Osteocyte (in vitro differentiated cells): Measurements from ENCODE around the gene CDIPT. TPM values are rescaled to one million over a fixed set of nuclear protein-coding genes. Genes with fewer than 3 reads are reported as not detected.
A peak's percentile ranks its signal among the peaks of the same experiment; 100 is the strongest.
"Not testable (repeated sequence)": the region's sequence is repeated elsewhere in the genome, so short reads cannot be mapped to it uniquely, and the experiment has no call there.

Experiments
- DNase-seq: peaks from one replicate; pipeline ENCODE4 v3.0.0; 2021; ENCODE audit warnings: mixed read lengths; ENCODE audit not compliant: unreplicated experiment; ENCODE audit errors: extremely low spot score
- H3K27ac Mint-ChIP-seq: one replicate; pipeline ENCODE4 v1.8.0; 2021; ENCODE audit warnings: mild to moderate bottlenecking, mixed read lengths; ENCODE audit not compliant: unreplicated experiment
- H3K27me3 Mint-ChIP-seq: one replicate; pipeline ENCODE4 v1.8.0; 2021; ENCODE audit warnings: mixed read lengths; ENCODE audit not compliant: unreplicated experiment
- H3K36me3 Mint-ChIP-seq: one replicate; pipeline ENCODE4 v1.8.0; 2021; ENCODE audit warnings: mixed read lengths; ENCODE audit not compliant: unreplicated experiment
- H3K4me1 Mint-ChIP-seq: one replicate; pipeline ENCODE4 v1.8.0; 2021; ENCODE audit warnings: mixed read lengths; ENCODE audit not compliant: unreplicated experiment
- H3K4me3 Mint-ChIP-seq: one replicate; pipeline ENCODE4 v1.8.0; 2021; ENCODE audit warnings: mild to moderate bottlenecking, moderate library complexity, mixed read lengths; ENCODE audit not compliant: unreplicated experiment
- H3K9me3 Mint-ChIP-seq: one replicate; pipeline ENCODE4 v1.8.0; 2021; ENCODE audit warnings: mixed read lengths; ENCODE audit not compliant: unreplicated experiment
- total RNA-seq: library from RNA; stranded (reverse); gene quantifications from 2 replicates; pipeline ENCODE4 v1.2.1, GENCODE V29; 2021
- TF ChIP-seq, protein P1 (sequence below): fragments of 200-600 bp; sonication (generic); IDR thresholded peaks from 2 replicates; pipeline ENCODE4 v1.5.0; 2021; ENCODE audit warnings: antibody characterized with exemption, mild to moderate bottlenecking, moderate library complexity

CDIPT gene
- total RNA-seq, 1 donor from 2014 or later = 104 TPM

DNA sequence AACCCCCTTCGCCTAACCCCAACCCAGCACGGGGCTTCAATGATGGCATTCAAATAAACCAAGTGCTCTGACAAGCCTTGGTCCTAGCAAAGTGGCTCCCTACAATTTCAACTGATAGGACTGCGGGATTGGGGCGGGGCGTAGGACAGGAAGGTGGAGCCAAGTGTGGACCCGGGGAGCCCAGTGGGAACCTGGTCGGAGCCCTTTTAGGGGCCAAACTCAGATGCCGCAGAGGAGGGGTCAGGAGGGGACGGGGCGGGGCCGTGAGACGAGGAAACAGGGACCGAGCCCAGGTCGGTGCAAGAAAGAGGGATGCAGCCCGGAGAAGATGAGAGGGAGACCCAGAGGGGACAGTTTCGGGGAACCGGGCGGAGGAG, 13.2 kb upstream of the CDIPT start:
- TF ChIP-seq, protein P1, sequence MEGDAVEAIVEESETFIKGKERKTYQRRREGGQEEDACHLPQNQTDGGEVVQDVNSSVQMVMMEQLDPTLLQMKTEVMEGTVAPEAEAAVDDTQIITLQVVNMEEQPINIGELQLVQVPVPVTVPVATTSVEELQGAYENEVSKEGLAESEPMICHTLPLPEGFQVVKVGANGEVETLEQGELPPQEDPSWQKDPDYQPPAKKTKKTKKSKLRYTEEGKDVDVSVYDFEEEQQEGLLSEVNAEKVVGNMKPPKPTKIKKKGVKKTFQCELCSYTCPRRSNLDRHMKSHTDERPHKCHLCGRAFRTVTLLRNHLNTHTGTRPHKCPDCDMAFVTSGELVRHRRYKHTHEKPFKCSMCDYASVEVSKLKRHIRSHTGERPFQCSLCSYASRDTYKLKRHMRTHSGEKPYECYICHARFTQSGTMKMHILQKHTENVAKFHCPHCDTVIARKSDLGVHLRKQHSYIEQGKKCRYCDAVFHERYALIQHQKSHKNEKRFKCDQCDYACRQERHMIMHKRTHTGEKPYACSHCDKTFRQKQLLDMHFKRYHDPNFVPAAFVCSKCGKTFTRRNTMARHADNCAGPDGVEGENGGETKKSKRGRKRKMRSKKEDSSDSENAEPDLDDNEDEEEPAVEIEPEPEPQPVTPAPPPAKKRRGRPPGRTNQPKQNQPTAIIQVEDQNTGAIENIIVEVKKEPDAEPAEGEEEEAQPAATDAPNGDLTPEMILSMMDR = no peak
- Mint-ChIP-seq H3K4me1 (peaks cover 14% of the 10 kb centered on the region), H3K36me3 (no peaks in the 10 kb centered on the region), H3K9me3 (no peaks in the 10 kb centered on the region), H3K27me3 (peaks cover 29% of the 10 kb centered on the region), H3K27ac (no peak overlapping the region), H3K4me3 (peak overlapping the region; percentile 48)
- DNase-seq = no peak

DNA sequence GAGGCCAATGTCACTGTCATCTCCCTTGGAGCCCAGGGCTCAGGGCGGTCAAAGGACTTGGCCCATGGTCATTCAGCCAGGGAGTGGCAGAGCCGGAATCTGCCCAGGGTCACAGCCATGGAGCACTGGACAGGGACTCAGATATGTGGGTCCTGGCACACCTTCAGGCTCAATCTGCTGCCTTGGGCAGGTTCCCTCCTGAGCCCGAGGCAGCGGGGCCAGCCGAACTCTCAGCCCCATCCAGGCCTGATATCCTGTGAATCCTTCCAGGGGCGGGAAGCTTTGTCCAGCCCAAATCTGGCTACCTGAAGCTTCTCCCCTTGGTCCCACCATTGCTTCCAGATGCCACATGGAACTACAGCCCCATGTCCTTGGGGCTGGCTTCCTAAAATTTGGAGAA, 12.2 kb upstream of the CDIPT start:
- TF ChIP-seq, protein P1 = no peak
- Mint-ChIP-seq H3K4me3 (no peak overlapping the region), H3K36me3 (no peaks in the 10 kb centered on the region), H3K9me3 (no peaks in the 10 kb centered on the region), H3K4me1 (peaks cover 14% of the 10 kb centered on the region), H3K27ac (no peak overlapping the region), H3K27me3 (peaks cover 29% of the 10 kb centered on the region)
- DNase-seq = no peak

DNA sequence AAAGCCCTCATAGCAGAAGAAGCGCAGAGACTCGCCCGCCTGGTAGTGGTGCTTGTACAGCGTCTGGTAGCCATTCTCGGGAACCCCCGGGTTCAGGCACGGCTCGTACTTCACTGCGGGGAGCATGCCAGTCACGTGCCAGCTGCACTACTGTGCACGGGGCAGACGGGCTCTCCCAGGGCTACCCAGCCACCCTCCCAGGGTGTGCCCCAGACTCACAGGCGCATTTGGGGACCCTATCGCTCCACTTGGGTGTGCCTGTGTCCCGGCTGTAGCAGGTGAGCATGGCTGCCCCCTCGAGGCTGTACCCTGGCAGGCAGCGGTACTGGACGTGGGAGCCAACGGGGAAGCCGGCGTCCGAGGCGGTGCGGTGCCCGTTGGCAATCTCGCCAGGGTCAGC, 10.3 kb upstream of the CDIPT start:
- H3K27ac Mint-ChIP-seq = no peak overlapping the region
- TF ChIP-seq, protein P1 = no peak
- no peaks in the 10 kb centered on the region for H3K9me3 Mint-ChIP-seq
- no peak overlapping the region for H3K4me3 Mint-ChIP-seq
- no peaks in the 10 kb centered on the region for H3K36me3 Mint-ChIP-seq
- peaks cover 14% of the 10 kb centered on the region for H3K4me1 Mint-ChIP-seq
- no peak for DNase-seq
- H3K27me3 Mint-ChIP-seq = peaks cover 24% of the 10 kb centered on the region

DNA sequence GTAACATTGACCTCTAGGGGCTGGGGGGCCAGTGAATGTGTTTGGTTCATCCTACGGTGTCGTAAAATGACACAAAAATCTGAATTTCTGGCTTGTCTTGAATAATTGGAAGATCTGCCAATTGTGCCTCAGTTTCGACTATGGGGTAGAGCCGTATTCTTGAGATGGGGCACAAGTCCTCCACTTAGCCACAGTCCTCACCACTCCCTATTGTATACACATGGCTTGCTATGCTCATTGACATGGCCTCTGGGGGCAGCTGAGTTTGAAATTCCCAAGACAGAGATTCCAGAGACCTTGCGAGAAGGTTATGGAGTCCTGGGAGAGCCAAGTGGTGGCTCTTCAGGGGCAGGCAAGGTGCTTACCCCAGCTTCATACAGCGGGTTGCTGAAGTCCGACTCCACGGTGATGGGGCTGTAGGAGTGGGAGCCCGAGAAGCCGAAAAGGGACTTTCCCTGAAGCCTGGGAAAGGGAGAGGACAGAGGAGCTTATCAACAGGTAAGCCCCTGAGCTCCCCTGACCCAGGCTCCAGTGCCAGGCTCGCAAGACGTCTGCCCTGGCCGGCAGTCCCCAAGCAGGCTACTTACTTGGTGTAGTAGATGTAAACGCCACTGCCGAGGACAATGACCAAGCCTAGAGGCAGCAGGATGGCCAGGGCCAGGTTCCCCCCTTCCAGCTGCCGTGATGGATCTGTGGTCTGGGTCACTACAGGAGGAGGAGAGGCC, 9.0 kb upstream of the CDIPT start:
- no peaks in the 10 kb centered on the region for H3K9me3 Mint-ChIP-seq
- H3K36me3 Mint-ChIP-seq = no peaks in the 10 kb centered on the region
- no peak for DNase-seq
- H3K4me1 Mint-ChIP-seq = peaks cover 6% of the 10 kb centered on the region
- peaks cover 13% of the 10 kb centered on the region for H3K27me3 Mint-ChIP-seq
- H3K27ac Mint-ChIP-seq = no peak overlapping the region
- no peak overlapping the region for H3K4me3 Mint-ChIP-seq
- TF ChIP-seq, protein P1 = no peak

DNA sequence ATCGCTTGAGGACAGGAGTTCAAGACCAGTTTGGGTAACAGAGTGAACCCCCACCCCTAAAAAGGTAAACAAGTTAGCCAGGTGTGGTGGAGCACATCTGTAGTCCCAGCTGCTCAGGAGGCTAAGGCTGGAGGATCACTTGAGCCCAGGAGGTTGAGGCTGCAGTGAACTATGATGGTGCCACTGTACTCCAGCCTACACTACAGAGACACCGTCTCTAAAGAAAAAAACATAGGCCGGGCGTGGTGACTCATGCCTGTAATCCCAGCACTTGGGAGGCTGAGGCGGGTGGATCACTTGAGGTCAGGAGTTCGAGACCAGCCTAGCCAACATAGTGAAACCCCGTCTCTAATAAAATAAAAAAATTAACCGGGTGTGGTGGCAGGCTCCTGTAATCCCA, 6.0 kb upstream of the CDIPT start:
- not testable (repeated sequence) for H3K36me3 Mint-ChIP-seq, H3K4me3 Mint-ChIP-seq, H3K27me3 Mint-ChIP-seq, DNase-seq, H3K27ac Mint-ChIP-seq, H3K9me3 Mint-ChIP-seq, H3K4me1 Mint-ChIP-seq
